22Rv1 (cell line): ENCODE results near the gene CTU2.

ENCODE experiments used
- H3K27ac ChIP-seq: fragments of 450-650 bp; 2 replicates; pipeline ENCODE4 v1.5.1; 2017
- CTCF ChIP-seq: fragments of 450-650 bp; IDR thresholded peaks from 2 replicates; pipeline ENCODE4 v1.5.1; 2017; ENCODE audit warnings: mild to moderate bottlenecking
- ZFX ChIP-seq: fragments of 450-650 bp; IDR thresholded peaks from 2 replicates; pipeline ENCODE4 v1.6.1; 2017; ENCODE audit warnings: antibody characterized with exemption, borderline replicate concordance

The CTU2 gene

DNA sequence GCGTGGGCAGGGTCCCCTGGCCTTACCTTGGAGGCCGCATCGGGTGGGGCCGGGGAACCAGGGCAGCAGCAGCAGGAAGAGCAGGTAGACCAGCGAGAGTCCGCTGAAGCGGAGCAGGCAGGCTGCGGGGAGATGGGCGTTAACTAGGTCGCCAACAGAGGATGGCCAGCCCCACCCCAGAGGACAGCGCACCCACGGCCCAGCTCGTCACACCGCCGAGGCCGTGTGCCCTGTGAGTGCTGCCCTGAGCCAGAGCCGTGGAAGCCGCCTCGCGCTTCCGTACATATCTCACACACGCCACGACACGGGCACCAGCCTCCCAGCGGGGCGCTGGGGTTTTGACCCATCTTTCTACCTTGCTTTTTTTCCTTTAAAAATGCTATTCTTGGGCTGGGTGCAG, 43.1 kb downstream of the CTU2 start:
- H3K27ac ChIP-seq = no peak overlapping the region
- TF ChIP-seq CTCF (no peak), ZFX (no peak)

DNA sequence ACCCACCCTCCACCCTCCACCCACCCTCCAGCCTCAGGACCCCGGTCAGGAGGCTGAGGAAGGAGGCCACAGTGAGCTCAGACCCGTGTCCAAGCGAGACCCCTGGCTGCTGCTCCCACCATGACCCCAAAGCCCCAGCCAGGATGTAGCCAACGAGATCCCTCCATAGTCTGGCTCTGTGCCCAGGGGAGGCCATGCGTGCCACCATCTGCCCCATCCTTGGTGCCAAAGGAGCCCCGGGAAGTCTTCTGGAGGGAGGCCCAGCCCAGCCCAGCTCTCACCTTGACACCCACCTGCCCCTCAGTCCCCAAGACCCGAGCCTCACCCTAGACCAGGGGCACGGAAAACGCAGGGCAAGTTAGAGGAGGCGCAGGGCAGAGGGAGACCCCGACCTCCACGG, 44.6 kb downstream of the CTU2 start:
- H3K27ac ChIP-seq = no peak overlapping the region
- TF ChIP-seq ZFX (no peak), CTCF (no peak)

DNA sequence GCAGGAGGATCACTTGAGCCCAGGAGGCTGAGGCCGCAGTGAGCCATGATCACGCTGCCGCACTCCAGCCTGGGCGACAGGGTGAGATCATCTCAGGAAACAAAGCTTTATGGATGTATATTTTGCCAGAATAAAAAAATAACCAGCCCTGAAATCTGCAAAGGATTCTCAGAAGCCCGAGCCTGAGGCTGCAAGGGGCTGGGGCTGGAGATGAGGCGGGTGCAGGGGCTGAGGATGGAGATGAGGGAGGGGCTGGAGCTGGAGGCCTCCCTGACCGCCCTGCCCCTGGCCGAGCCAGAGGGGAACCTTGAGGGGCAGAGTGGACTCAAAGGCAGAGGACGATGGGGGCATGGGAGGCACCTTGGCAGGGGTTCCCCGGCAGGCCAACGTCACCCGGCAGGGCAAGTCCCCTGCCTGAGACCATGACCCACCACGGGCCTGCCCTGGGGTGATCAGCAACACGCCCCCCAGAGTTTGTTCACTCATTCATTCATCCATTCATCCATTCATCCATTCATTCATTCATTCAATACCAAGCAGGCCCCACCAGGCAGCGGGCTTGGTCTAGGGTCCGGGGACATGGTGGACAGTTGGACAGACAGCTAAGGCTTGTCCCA, 46.2 kb downstream of the CTU2 start:
- TF ChIP-seq CTCF (no peak), ZFX (no peak)
- no peak overlapping the region for H3K27ac ChIP-seq

- no peak overlapping the region for H3K27ac ChIP-seq
- TF ChIP-seq CTCF = 0 out of 2 replicates have a peak, but pooled peaks have one; percentile 4
- no peak for TF ChIP-seq ZFX
These were observed 46.9 kb downstream of the CTU2 start for GRCh38 chr16:88753191-88753590.

DNA sequence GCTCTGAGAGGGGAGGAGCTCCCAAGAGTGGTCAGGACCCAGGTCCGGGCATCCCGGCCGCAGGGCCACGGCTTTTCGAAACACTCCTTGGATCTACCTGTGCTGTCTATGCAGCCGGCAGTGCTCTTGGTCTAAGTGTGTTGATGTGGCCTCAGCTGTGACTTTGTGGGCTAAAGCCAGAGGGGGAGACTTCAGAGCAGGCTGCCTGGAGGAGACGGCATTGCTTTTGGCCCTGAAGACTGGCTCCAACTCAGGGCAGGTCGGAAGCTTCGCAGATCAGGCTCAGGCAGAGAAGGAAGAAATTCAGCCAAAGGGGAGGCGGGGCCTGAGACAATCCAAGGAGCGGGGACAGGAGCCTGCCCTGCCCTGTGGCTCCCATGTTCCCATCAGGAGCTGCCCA, 47.3 kb downstream of the CTU2 start:
- TF ChIP-seq ZFX (no peak), CTCF (no peak)
- no peak overlapping the region for H3K27ac ChIP-seq

DNA sequence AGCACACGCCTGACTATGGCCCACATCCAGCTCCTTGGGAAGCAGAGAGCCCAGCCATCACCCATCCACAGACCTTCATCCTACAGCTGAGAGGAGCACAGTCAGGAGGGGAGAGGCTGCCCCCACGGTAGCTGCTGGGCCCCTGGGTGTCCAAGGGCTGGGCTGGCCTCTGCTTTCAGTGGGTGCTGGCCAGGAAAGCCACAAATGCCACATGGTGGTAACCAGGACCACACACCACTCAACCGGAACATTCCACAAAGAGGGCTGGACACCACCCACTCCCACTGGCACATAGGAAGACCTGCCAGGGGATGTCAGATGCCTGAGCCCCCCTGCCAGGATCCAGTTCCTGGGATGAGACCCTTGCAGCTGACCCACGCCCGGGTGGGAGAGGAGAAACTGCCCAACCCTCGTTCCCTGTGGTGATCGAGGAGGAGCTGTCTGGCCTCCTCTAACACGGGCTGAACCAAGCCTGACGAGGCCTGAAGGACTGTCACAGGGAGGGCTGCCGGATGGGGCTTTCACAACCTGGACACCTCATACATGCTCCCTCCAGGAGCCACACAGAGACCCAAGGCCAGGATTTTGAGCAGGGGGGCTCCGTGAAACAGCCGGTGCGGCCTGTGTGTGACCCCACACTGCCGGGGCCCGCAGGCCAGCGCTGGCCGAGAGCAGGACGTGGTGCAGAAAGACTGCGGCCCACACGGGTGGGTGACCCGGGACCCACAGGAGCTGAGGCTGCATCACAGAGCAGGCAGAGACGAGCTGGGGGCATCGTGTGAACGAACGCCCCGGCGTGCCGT, 48.0 kb downstream of the CTU2 start:
- H3K27ac ChIP-seq = no peak overlapping the region
- TF ChIP-seq CTCF = no peak
- TF ChIP-seq ZFX = no peak
